ENCODE measurements around the gene NEK7. TPM values are rescaled to one million over a fixed set of nuclear protein-coding genes. Genes with fewer than 3 reads are reported as not detected.

NEK7 gene
- total and polyA plus RNA-seq, 2 donors (not counting 1 experiment from before 2014, with no cell fraction given): 8.1 to 75.4 TPM

DNA sequence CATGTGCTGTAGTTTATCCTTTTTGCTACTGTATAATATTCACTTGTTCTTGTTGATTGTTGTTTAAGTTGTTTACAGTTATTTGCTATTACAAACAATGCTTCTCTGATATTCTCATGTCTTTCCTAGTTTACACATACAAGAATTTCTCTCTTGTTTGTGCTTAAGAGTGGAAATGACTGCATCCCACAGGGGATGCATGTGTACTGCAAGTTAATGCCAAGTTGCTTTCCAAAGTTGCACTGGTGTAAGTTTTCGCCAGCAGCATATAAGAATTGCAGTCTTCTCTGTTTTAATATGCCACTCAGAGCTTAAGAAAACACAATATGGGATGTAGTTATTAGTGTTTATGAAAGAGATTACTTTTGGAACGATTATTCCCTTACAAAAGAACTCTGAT, 97.7 kb downstream of the NEK7 start:
- Mint-ChIP-seq H3K4me1 (peaks cover 24% of the 10 kb centered on the region), H3K27me3 (no peaks in the 10 kb centered on the region), H3K9me3 (ENCODE audit: insufficient read depth) (no peaks in the 10 kb centered on the region), H3K4me3 (no peak overlapping the region), H3K27ac (no peak overlapping the region)
- H3K4me1 ChIP-seq (ENCODE audit: control insufficient read depth in 2 of 2, insufficient read depth in 2 of 2, low read length in 2 of 2): peaks cover 3 to 4% of the 10 kb centered on the region in 2 donors
- no peak overlapping the region for H3K9ac ChIP-seq (ENCODE audit: low read length)
- intact Hi-C loops (cut with micrococcal nuclease): no loop called here
- no CpG with 5 or more reads among the region's 2 CpGs for WGBS (ENCODE audit: insufficient coverage)
- DNase-seq: no peak
- peaks cover 6% of the 10 kb centered on the region for H4K20me1 ChIP-seq (ENCODE audit: control insufficient read depth, insufficient read depth, low read length, poor library complexity, severe bottlenecking)
- TF ChIP-seq, protein P1, sequence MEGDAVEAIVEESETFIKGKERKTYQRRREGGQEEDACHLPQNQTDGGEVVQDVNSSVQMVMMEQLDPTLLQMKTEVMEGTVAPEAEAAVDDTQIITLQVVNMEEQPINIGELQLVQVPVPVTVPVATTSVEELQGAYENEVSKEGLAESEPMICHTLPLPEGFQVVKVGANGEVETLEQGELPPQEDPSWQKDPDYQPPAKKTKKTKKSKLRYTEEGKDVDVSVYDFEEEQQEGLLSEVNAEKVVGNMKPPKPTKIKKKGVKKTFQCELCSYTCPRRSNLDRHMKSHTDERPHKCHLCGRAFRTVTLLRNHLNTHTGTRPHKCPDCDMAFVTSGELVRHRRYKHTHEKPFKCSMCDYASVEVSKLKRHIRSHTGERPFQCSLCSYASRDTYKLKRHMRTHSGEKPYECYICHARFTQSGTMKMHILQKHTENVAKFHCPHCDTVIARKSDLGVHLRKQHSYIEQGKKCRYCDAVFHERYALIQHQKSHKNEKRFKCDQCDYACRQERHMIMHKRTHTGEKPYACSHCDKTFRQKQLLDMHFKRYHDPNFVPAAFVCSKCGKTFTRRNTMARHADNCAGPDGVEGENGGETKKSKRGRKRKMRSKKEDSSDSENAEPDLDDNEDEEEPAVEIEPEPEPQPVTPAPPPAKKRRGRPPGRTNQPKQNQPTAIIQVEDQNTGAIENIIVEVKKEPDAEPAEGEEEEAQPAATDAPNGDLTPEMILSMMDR (IDR thresholded peaks at IDR 0.05): no peak
- no peak for TF ChIP-seq EZH2 (IDR thresholded peaks at IDR 0.05; ENCODE audit: borderline replicate concordance, insufficient read depth, low read depth, low read length, poor library complexity, severe bottlenecking)
- ATAC-seq (ENCODE audit: low read depth): no peak
- H3K27me3 ChIP-seq (replicated peaks in 1 of 4; ENCODE audit: control extremely low read depth in 1 of 4, control insufficient read depth in 3 of 4, insufficient read depth in 4 of 4, low read length in 3 of 4): no peaks in the 10 kb centered on the region
- ChIA-PET CTCF (interaction anchor here (1.0 kb wide), 1 partner anchor 99 kb away, joined by 5 read pairs; no protein-coding TSS in a partner anchor), POLR2A (no interaction called here)
- H3K79me2 ChIP-seq (ENCODE audit: control insufficient read depth, insufficient read depth, low read length): no peaks in the 10 kb centered on the region
- no peak overlapping the region for H2AFZ ChIP-seq (ENCODE audit: insufficient read depth, low read depth, low read length, poor library complexity, severe bottlenecking)
- H3K36me3 ChIP-seq (replicated peaks in 1 of 2; ENCODE audit: control extremely low read depth in 1 of 2, control insufficient read depth in 1 of 2, extremely low read depth in 1 of 2, insufficient read depth in 2 of 2, low read length in 1 of 2): peaks cover 0 to 5% of the 10 kb centered on the region in 2 experiments
- H3K4me2 ChIP-seq (replicated peaks; ENCODE audit: low read depth, low read length, poor library complexity, severe bottlenecking): no peak overlapping the region
- no peak overlapping the region for H3K4me3 ChIP-seq (ENCODE audit: control extremely low read depth in 1 of 5, extremely low read depth in 1 of 5, insufficient read depth in 1 of 5, low read depth in 2 of 5, low read length in 4 of 5)
- H3K9me3 ChIP-seq (ENCODE audit: control extremely low read depth in 1 of 3, control insufficient read depth in 2 of 3, insufficient read depth in 1 of 3, low read length in 2 of 3): no peaks in the 10 kb centered on the region
- no peak overlapping the region for H3K27ac ChIP-seq (ENCODE audit: low read length in 2 of 2)

DNA sequence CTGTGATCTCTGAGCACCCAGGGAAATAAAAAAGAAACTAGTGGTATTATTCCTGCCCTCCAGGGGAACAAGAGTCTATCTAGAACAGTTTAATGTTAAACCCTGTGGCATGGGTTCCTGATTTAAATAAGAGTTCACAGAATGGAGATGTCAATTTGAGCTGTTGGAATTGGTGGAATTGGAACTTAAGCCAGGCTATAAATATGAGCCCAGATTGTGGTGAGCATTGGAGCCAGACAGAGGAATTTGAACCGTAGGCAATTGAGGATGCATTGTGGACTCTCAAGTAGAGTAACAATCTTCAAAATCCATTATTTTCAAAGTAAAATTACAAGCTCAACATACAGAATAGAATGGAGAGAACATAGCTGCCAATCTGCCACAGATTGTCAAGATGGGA, 98.2 kb downstream of the NEK7 start:
- Histone ChIP-seq H3K36me3 (replicated peaks in 1 of 2; ENCODE audit: control extremely low read depth in 1 of 2, control insufficient read depth in 1 of 2, extremely low read depth in 1 of 2, insufficient read depth in 2 of 2, low read length in 1 of 2) (peaks cover 0 to 5% of the 10 kb centered on the region in 2 experiments), H3K4me3 (ENCODE audit: control extremely low read depth in 1 of 5, extremely low read depth in 1 of 5, insufficient read depth in 1 of 5, low read depth in 2 of 5, low read length in 4 of 5) (no peak overlapping the region), H3K9ac (ENCODE audit: low read length) (no peak overlapping the region), H4K20me1 (ENCODE audit: control insufficient read depth, insufficient read depth, low read length, poor library complexity, severe bottlenecking) (peaks cover 6% of the 10 kb centered on the region), H3K27me3 (replicated peaks in 1 of 4; ENCODE audit: control extremely low read depth in 1 of 4, control insufficient read depth in 3 of 4, insufficient read depth in 4 of 4, low read length in 3 of 4) (no peaks in the 10 kb centered on the region), H3K27ac (ENCODE audit: low read length in 2 of 2) (no peak overlapping the region), H2AFZ (ENCODE audit: insufficient read depth, low read depth, low read length, poor library complexity, severe bottlenecking) (no peak overlapping the region), H3K9me3 (ENCODE audit: control extremely low read depth in 1 of 3, control insufficient read depth in 2 of 3, insufficient read depth in 1 of 3, low read length in 2 of 3) (no peaks in the 10 kb centered on the region), H3K4me1 (ENCODE audit: control insufficient read depth in 2 of 2, insufficient read depth in 2 of 2, low read length in 2 of 2) (peaks cover 3 to 4% of the 10 kb centered on the region in 2 donors), H3K4me2 (replicated peaks; ENCODE audit: low read depth, low read length, poor library complexity, severe bottlenecking) (no peak overlapping the region), H3K79me2 (ENCODE audit: control insufficient read depth, insufficient read depth, low read length) (no peaks in the 10 kb centered on the region)
- WGBS (ENCODE audit: insufficient coverage): no CpG with 5 or more reads among the region's 1 CpG
- Mint-ChIP-seq H3K4me1 (peaks cover 24% of the 10 kb centered on the region), H3K9me3 (ENCODE audit: insufficient read depth) (no peaks in the 10 kb centered on the region), H3K27me3 (no peaks in the 10 kb centered on the region), H3K27ac (no peak overlapping the region), H3K4me3 (no peak overlapping the region)
- ATAC-seq (ENCODE audit: low read depth): no peak
- intact Hi-C loops (cut with micrococcal nuclease): no loop called here
- CTCF ChIA-PET: interaction anchor here (1.0 kb wide), 1 partner anchor 11 kb away, joined by 3 read pairs; no protein-coding TSS in a partner anchor
- DNase-seq: no peak
- POLR2A ChIA-PET: no interaction called here
- TF ChIP-seq EZH2 (IDR thresholded peaks at IDR 0.05; ENCODE audit: borderline replicate concordance, insufficient read depth, low read depth, low read length, poor library complexity, severe bottlenecking): no peak
- TF ChIP-seq, protein P1 (IDR thresholded peaks at IDR 0.05): no peak

Measured in B cell (primary cell).